ENCODE measurements around the gene ACBD4.

GRCh38 chr17:45177563-45177962 lies 42.1 kb downstream of the ACBD4 start:
- TF ChIP-seq BHLHE40 (IDR thresholded peaks at IDR 0.05; ENCODE audit: low read depth, low read length) (no peak), POLR2A (IDR thresholded peaks at IDR 0.05; ENCODE audit: low read depth, low read length) (no peak), CTCF (conservative IDR thresholded peaks at IDR 0.05; ENCODE audit: low read depth, low read length) (no peak), NFE2L2 (IDR thresholded peaks at IDR 0.05; ENCODE audit: low read depth, low read length) (no peak), MXI1 (IDR thresholded peaks at IDR 0.05; ENCODE audit: borderline replicate concordance, low read depth, low read length) (no peak), RFX5 (IDR thresholded peaks at IDR 0.05; ENCODE audit: low read depth, low read length) (no peak), USF2 (IDR thresholded peaks at IDR 0.05; ENCODE audit: low read depth, low read length) (no peak), RAD21 (IDR thresholded peaks at IDR 0.05; ENCODE audit: low read length) (no peak), CEBPB (IDR thresholded peaks at IDR 0.05; ENCODE audit: low read depth, low read length) (no peak)

Data from IMR-90 (cell line).